Ammon's horn (tissue), 1 donor: ENCODE data around the gene RNF150.

Experiments
- DNase-seq: peaks from one replicate; pipeline ENCODE4 v3.0.0-alpha.2; 2016; ENCODE audit warnings: low spot score

Gene RNF150

DNA sequence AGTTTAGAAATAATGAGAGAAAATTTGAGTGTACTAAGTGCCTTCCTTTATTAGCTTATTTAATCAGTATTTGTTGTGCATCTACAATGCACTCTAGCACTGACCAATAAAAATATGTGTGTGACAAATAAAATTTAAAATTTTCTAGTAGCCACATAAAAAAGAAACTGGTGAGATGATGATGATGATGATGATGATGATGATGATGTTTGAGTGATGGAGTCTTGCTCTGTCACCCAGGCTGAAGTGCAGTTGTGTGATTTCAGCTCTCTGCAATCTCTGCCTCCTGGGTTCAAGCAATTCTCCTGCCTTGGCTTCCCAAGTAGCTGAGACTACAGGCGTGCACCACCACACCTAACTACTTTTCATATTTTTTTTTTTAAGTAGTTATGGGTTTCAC, 110.2 kb downstream of the RNF150 start:
- DNase-seq = no peak

DNA sequence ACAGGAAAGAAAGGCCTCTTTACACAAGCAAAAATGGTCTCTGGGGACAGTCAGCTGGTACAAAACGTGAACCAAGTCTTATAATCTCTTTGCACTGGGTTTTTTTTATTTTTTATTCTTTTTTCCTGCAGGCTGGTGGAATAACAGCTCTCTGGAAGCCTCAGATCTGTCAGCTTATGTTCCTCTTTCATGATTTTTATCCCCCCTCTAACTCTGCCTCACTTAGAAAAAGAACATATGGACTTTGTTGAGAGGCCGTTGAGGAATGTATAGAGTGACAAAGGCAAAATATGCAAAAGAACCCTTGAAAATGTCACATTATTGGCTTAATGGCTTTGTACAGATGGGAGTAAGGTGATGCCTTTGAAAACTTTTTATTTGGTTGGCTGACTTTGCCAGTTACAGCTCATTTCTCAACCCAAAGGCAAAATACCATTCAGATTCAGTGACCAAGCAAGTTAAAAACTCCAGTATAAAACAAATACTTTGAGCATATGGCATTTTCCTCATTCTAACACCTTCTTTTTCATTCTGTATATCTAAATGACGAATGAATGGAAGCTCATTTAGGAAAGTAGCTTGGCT, 111.1 kb downstream of the RNF150 start:
- no peak for DNase-seq

DNA sequence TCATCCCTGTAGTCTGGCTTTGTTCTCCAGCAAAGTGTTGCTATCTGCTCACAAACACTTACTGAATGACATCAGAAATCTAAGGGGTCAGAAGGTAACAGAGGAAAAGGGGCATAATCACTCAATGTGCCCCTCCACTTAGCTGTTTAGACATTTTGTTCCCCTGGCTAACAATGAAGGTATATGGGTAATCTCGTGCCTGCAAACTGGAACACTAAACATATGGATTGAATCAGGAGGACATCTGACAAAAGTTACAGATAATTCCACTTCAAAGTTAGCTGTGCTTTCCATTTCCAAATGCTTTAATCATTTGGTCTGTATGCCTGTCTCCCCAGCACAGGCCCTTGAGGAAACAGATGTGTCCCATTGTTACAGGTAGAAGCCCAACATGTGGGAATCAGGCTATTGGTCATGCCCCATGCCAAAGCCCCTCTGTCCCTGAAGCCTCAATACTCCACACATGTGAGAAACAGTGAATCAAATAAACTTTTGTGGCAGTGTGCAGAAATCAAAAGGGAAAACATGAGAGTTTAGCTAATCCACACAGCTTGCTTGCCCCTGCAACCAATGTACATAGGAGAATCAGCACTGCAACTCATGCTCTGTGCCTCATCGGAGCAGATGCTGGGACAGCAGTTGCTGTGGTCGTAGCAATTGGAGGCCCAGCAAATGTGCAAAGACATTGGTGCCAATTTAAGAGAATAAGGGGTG, 111.7 kb downstream of the RNF150 start:
- DNase-seq = no peak

DNA sequence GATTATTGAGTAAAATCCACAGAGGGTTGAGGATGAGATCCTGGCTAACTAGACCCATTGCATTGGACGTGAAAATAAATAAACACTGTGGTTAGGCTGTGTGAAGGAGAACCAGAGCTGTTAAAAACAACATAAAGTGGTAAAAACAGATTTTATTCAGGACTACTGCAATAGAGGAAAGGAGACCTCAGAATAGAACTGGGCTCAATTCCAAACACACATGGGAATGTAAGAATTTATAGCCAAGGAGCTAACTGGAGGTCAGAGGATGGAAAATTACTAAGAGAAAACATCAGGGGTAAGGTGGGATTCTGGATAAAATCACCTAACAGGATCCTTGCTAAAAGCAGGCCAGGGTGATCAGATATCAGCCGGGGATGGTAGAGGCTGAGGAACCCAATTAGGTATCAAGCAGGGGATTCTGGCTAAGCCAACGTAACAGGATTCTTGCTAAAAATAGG, 112.4 kb downstream of the RNF150 start:
- no peak for DNase-seq

DNA sequence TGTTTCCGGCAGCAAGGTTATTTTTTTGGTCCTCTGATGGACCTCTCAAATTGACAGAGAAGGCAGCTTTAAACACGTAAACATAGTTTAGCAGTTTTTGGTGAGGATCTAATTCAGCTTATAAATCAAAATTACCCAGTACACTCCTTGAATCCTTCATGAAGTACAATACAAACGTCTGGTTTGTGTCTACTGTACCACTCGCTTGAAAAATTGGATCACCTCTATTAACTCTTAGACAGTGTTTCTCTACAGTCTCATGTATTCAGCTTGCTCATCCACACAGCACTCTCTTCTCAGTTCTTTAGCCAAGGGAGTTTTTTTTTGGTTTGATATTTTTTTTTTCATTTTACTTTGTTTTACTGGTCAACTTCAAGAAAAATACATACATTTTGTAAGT, 113.5 kb downstream of the RNF150 start:
- no peak for DNase-seq

DNA sequence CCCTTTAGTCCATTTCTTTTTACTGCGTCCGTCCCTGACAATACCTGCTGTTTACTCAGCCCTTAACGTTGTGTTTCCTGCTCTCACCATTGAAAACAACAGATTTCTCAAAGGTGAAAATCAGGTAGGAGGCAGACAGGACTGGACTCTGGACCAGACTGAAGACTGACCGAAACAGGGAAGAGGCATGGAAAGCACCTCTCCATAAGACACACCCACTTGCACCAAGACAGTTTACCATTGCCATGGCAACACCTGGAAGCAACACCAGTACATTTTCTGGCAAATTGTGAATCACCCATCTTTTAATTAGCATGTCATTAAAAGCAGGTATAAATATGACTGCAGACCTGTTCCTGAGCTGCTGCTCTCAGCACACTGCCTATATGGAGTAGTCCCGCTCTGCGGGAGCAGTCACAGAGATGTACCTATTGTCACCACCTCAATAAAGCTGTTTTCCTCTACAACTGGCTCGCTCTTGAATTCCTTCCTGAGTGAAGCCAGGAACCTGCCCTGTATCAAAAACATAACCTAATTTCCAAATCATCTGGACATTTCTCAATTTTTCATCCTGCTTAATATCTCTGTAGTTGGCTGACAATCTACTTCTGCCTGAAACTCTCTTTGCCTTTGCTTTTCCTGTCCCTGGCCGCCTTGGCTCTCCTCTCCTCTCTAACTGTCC, 117.0 kb downstream of the RNF150 start:
- DNase-seq = no peak

DNA sequence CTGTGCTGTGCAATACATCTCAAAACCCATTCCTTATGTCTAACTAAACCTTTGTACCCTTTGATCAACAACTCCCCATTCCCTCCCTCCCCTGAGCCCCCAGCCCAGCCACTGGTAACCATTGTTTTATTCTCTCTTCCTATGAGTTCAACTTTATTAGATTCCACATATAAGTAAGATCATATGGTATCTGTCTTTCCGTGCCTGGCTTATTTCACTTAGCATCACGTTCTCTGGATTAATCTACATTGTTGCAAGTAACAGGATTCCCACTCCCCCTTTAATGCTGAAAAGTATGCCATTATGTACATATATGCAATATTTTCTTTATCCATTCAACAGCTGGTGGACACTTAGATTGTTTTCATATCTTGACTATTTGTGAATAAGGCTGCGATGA, 119.4 kb downstream of the RNF150 start:
- DNase-seq = no peak

DNA sequence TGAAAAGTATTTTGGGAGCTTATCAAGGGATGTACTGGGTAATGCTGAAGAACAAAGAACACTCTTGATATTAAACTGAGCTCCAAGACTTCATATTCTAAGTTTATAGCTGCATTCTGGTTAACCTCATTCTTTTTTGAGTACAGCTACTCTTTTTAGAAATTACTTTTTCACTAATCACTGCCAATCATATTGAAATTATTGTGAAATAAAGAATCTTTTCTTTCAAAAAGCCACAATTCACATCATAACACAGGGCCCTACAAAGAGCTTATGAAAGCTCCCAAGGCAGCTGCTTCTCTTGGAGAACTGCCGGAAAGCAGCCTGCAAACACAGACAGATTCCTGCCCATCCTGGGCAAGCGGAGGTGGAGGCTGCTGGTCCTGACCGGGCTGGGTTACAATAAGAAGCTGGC, 121.4 kb downstream of the RNF150 start:
- peak; percentile 37 for DNase-seq

DNA sequence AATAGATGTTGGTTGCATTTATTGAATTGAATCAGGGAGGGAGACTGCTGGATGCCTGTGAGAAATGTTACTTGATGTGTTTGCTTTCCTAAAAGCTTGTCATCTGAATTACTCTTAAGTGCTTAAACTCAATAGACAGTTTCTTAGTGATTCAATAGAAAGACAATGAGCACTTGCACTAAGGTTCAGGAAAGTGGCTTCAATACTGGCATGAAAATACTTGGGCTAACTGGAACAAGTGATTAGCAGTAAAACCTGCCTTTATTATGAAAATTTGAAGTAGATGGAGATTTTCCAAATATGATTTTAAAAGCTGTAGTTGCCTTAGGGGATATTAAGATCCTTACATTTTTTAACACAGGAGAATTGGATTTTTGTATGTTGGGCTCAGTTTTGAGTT, 123.3 kb downstream of the RNF150 start:
- no peak for DNase-seq

DNA sequence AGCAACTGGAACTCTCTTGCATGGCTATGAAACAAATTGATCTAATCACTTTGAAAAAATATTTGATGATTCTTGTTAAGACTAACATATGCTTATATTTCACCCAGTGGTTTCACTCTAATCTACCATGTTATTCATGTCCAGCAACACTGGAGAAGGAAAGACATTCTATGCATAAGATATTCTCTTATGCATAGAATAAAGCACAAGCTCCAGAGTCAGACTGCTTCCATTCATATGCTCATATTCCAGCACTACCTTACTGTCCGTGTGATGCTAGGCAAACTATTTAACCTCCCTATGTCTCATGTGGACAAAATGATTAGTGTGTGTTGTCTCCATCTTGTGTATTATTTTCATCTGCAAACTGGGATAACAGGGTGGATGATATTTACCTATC, 124.1 kb downstream of the RNF150 start:
- no peak for DNase-seq

DNA sequence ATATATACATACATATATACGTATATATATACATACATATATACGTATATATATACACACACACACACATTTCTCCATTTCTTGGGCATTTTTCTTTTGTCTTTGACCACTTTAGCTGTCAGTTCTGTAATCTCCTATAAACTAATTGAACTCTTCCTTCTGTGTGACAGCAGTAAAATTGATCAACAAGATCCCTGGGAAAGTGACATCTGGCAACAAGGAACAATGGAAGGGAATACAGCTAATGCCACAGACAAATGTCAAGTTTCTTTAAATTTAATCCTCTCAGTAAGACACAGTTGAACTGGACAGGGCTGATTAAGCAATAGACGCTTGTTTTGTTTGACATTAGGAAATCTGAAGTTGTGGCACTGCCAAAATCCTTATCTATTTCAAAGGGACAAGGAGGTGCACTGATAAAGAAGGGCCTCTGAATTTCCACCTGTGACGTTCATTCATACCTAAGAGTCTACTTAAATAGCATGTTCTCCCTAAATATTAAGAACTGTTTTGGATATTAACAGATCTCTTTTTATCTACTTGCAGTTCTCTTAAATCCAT, 126.9 kb downstream of the RNF150 start:
- no peak for DNase-seq

DNA sequence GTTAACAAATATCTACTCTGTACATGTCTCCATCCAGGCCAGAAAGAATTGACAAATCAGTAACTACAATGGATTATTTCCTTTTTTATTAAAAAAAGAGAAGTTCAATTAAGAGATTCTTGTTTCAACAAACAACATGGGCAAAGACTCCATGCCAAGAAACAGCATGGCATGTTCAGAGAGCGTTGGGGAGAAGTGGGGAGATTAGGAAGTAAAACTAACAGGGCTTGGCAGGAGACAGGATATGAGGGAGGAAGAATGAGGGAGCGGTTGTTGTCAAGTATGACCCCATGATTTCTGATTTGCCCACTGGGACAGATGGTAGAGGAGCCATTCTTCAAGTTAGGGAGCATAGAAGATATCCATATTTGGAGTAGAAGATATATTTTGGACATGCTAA, 128.4 kb downstream of the RNF150 start:
- DNase-seq = no peak

DNA sequence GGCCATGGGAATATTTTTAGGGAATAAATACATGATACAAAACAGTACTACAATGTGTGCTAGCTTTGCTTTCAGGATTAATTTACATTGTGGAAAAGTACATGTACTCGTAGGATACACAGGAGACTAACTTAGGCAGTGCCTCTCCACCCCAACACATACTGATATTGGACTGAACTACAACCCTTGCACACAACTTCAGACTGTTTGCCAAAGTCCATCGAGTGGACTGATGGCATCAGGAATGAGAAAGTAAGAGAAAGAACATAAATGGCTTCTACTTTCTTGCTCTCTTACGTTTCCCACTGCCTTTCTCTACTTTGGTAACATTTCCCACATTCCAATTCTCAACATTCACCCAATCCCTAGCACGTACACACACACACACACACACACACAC, 130.1 kb downstream of the RNF150 start:
- no peak for DNase-seq

DNA sequence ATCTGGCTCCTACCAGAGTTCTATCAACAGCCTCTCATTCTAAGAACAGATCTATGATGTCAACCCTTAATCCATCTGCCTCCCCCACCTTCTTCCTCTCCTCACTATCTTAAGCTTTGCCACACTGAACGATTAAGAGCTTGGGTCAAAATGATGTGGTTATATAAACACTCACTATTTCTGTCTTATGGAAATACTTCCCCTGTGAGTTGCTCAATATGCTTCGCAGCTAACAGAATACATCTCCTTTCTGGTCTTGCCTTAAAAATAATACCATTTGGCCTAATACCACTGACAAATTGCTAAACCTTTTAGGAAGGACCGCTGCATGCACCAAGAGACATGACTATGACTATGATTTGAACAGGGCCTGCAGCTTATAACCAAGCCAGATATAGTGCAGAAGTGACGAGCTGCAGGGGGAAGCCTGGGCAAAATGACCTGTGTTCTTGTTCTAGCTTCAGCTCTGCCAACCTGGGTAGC, 130.9 kb downstream of the RNF150 start:
- DNase-seq = no peak

DNA sequence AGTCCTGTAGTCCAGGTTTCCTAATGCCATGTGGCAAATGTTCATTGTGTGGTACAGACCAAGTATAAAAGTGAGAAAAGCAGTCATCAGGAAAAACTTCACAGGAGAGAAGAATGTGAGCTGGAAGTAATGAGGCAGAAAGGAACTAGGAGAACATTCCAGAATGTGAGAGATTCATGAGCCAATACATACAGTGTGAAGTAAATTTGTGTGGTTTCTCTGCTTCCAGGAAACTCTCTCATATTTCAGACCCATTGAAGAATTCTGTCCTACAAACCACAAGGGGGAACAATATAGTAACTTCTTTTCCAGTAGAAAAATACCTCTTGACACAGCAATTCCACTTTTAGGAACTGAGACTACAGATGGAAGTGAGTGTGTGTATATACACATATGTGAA, 136.5 kb downstream of the RNF150 start:
- DNase-seq = no peak

DNA sequence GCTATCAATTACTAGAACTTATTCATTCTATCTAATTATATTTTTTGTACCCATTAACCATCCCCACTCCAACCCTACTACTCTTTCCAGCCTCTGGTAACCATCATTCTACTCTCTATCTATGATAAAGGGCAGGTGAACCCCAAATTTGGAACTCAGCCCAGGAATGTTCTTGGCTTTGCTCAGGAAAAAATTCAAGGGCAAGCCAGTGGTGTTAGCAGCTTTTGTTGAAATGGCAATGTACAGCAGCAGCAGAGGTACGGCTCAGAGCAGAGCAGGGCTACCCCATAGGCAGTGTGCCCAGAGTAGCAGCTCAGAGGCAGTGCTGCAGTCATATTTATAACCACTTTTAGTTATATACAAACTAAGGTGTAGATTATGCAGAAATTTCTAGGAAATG, 138.2 kb downstream of the RNF150 start:
- no peak for DNase-seq

DNA sequence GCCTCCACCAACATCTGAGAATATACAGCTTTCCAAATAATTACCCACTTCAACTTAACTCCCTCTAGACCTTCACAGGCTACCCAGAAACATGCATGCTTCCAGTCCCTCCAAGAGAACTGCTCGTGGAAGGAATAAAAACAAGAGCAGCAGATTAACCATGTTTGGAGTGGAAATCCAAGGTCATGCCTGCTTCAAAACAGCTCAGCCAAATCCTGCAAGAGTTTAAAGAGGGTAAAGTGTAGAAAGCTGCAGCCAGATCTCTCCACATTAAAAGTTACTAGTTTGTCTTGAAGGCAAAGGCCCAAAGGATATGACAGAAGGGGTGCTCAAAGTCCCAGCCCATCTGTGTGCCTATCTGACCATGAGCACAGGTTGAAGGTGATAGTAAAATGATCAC, 139.3 kb downstream of the RNF150 start:
- DNase-seq = no peak

DNA sequence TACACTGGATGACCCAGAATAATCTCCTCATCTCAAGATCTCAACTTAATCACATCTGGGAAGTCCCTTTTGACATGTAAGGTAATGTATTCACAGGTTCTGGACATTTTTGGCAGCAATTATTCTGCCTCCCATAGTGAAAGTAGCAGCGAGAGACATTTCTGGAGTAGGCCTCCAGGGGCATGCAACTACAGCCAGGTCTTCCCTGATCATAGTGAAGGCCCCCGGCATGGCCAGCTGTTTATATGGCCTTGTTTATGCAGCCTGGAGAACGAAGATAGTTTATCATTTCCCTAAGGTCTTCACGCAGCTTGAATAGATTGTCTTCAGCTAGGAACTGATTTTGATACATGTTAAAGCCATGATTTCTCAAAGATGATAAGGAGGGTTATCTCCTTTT, 139.9 kb downstream of the RNF150 start:
- DNase-seq = no peak

DNA sequence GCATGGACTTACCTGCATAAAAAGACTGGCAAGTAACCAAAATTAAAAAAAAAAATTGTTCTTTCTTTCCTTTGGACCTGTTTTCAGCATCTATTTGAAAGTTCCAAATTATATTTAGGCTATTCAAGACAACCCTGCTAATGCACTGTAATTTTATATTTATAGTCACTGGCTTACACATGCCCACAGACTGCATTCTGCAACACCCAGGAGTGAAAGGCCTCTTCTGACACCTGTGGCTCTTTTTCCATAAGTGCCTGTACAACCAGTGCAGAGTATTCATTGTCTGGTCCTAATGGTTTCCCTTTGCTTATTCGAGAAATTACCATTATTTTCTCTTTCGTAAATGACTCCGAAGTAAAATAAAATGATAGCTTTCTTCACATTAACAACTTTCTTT, 143.3 kb downstream of the RNF150 start:
- DNase-seq = no peak

DNA sequence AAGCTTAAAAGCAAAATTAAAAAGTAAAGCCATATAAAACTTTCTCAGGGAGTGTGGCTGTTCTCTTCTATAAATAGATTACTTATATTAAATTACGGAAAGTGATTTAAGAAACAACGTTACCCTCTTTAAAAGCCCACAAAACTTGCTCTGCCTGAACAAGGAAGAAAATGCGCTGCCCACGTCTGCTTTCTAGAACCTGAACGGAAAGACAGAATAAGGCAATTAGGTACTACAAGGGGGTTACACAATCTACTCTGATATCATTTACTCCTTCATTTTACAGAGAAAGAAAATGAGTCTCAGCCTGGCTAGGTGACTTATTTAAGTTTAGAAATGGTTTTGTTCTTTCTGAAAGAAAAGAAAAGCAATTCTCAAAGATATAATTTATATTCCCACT, 147.2 kb downstream of the RNF150 start:
- DNase-seq = no peak

DNA sequence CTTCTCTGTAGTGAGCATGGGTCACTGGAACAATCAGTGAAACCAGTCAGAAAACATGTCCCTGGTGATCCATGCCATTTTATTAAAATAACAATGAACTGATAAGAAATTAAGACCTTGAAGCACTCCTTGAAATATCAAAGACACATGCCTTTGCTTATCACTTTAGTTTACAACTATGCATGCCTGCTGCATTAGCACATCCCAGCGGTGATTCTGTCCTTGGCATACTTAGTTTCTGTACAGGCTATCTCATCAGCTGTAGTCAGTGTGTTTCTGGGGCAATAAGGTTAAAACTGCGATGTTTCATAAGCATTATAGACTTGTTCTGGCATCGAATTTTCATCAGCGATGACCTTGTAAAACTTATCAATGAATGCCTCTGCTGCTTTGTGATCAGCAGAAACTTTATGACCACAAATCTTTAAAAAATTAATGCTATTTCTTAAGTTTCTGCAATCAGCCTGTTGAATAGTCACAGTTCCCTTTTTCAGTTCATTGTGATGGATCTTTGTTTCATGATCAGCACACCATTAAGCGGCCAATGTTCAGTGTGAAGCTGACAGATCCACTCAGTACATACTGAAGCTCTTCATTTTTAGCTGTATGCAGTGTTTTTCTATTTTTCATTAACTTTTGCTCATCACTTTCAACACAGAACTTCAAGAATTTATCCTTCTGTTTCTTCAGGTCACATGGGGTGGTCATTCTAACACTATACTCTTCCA, 150.5 kb downstream of the RNF150 start:
- DNase-seq = no peak
